CD14-positive monocyte (primary cell): ENCODE data around the gene CCDC160. TPM values are rescaled to one million over a fixed set of nuclear protein-coding genes. Genes with fewer than 3 reads are reported as not detected.

ENCODE experiments used
- DNase-seq, 3 donors: peaks; one replicate each; pipeline ENCODE4 v3.0.0-alpha.2; 2011 to 2022
- H2AFZ ChIP-seq: 2 replicates; pipeline ENCODE4 v1.6.0; 2012; ENCODE audit warnings: mild to moderate bottlenecking, low read depth, low read length, inconsistent platforms; ENCODE audit not compliant: insufficient read depth, poor library complexity, severe bottlenecking
- H3K27ac ChIP-seq, 2 donors: 1 replicate in 1 of 2; 2 replicates in 1 of 2; pipeline ENCODE4 v1.5.1; 2012 to 2013; ENCODE audit warnings: low read length in 2 of 2, control low read depth in 1 of 2, inconsistent platforms in 1 of 2, low read depth in 1 of 2, mild to moderate bottlenecking in 1 of 2
- H3K27me3 ChIP-seq, 2 donors: one replicate each; pipeline versions ENCODE4 v1.6.0 to v1.6.1; 2011 to 2013; ENCODE audit warnings: low read length in 2 of 2; ENCODE audit not compliant: control insufficient read depth in 2 of 2, insufficient read depth in 2 of 2
- H3K36me3 ChIP-seq, 2 donors: replicated peaks in 1 of 2; 1 replicate in 1 of 2; 2 replicates in 1 of 2; pipeline versions ENCODE4 v1.5.1 to v1.6.1; 2012 to 2013; ENCODE audit warnings: low read length in 2 of 2, control low read depth in 1 of 2, inconsistent platforms in 1 of 2, mild to moderate bottlenecking in 1 of 2; ENCODE audit not compliant: insufficient read depth in 2 of 2, control insufficient read depth in 1 of 2
- H3K4me1 ChIP-seq, 2 donors: 1 replicate in 1 of 2; 2 replicates in 1 of 2; pipeline versions ENCODE4 v1.5.1 to v1.6.1; 2012 to 2013; ENCODE audit warnings: low read length in 2 of 2, control low read depth in 1 of 2, inconsistent platforms in 1 of 2, mild to moderate bottlenecking in 1 of 2, moderate library complexity in 1 of 2; ENCODE audit not compliant: insufficient read depth in 2 of 2, control insufficient read depth in 1 of 2
- H3K4me2 ChIP-seq: replicated peaks from 2 replicates; pipeline ENCODE3; 2012; ENCODE audit warnings: low read length, moderate library complexity, mild to moderate bottlenecking; ENCODE audit not compliant: poor library complexity, severe bottlenecking; ENCODE audit errors: extremely low read depth
- H3K4me3 ChIP-seq, 3 experiments: fragments of 200-600 bp in 1 of 3; sonication (generic) in 1 of 3; replicated peaks in 1 of 3; 1 replicate in 2 of 3; 2 replicates in 1 of 3; pipeline ENCODE4 v1.5.1; 2011 to 2013; ENCODE audit warnings: low read length in 3 of 3, mild to moderate bottlenecking in 3 of 3, control low read depth in 2 of 3, low read depth in 2 of 3, inconsistent platforms in 1 of 3, moderate library complexity in 1 of 3
- H3K79me2 ChIP-seq: 2 replicates; pipeline ENCODE4 v1.6.0; 2012; ENCODE audit warnings: mild to moderate bottlenecking, control low read depth, inconsistent platforms, low read length, moderate library complexity; ENCODE audit not compliant: insufficient read depth
- H3K9ac ChIP-seq: 2 replicates; pipeline ENCODE4 v1.6.0; 2017; ENCODE audit warnings: low read length, mild to moderate bottlenecking; ENCODE audit not compliant: insufficient read depth, poor library complexity, severe bottlenecking
- H3K9me3 ChIP-seq, 2 donors: replicated peaks in 1 of 2; 1 replicate in 1 of 2; 2 replicates in 1 of 2; pipeline versions ENCODE4 v1.5.1 to v1.6.1; 2012 to 2013; ENCODE audit warnings: low read length in 2 of 2, control low read depth in 1 of 2; ENCODE audit not compliant: control insufficient read depth in 1 of 2, insufficient read depth in 1 of 2
- H4K20me1 ChIP-seq: 2 replicates; pipeline ENCODE4 v1.6.0; 2012; ENCODE audit warnings: mild to moderate bottlenecking, low read length, control low read depth, moderate library complexity; ENCODE audit not compliant: insufficient read depth
- H3K27ac Mint-ChIP-seq, 7 donors: one replicate each; pipeline ENCODE4 v1.8.0; 2020; ENCODE audit warnings: mild to moderate bottlenecking in 7 of 7, mixed read lengths in 7 of 7, moderate library complexity in 6 of 7, inconsistent platforms in 2 of 7
- H3K27me3 Mint-ChIP-seq, 3 donors: one replicate each; pipeline ENCODE4 v1.8.0; 2021 to 2022; ENCODE audit warnings: low read depth in 3 of 3, mild to moderate bottlenecking in 3 of 3, mixed read lengths in 3 of 3, moderate library complexity in 3 of 3, inconsistent platforms in 1 of 3
- H3K36me3 Mint-ChIP-seq, 2 donors: one replicate each; pipeline ENCODE4 v1.8.0; 2020; ENCODE audit warnings: mixed read lengths in 2 of 2, inconsistent platforms in 1 of 2, mild to moderate bottlenecking in 1 of 2
- H3K4me1 Mint-ChIP-seq: one replicate; pipeline ENCODE4 v1.8.0; 2020; ENCODE audit warnings: mild to moderate bottlenecking, mixed read lengths
- H3K4me3 Mint-ChIP-seq, 2 donors: one replicate each; pipeline ENCODE4 v1.8.0; 2020; ENCODE audit warnings: mild to moderate bottlenecking in 2 of 2, mixed read lengths in 2 of 2, moderate library complexity in 1 of 2
- H3K9me3 Mint-ChIP-seq, 7 donors: one replicate each; pipeline ENCODE4 v1.8.0; 2020 to 2022; ENCODE audit warnings: mixed read lengths in 7 of 7, mild to moderate bottlenecking in 6 of 7, moderate library complexity in 6 of 7, inconsistent platforms in 2 of 7
- WGBS: methylation state at CpG from one replicate; pipeline ENCODE4 v1.1.5; 2013; ENCODE audit warnings: missing lambda C conversion rate; ENCODE audit not compliant: insufficient coverage; 5-methylcytosine and 5-hydroxymethylcytosine counted together
- intact Hi-C, 2 donors: fragments of 100-400 bp; cut with micrococcal nuclease; formaldehyde crosslinking; loops; one replicate each; pipeline versions ENCODE4 v1.15.0 to v1.15.1; 2023
- polyA plus RNA-seq, 3 donors: library from polyadenylated mRNA; depleted of rRNA in 1 of 3; unstranded in 2 of 3; stranded (reverse) in 1 of 3; fragments of 300-500 nt in 2 of 3; fragments of >200 nt in 1 of 3; fragmentation: Illumina TruSeq in 2 of 3; gene quantifications; 1 replicate in 2 of 3; 2 replicates in 1 of 3; pipeline ENCODE4 v1.2.3, GENCODE V29; 2012 to 2021
- TF ChIP-seq, protein P1 (sequence below): fragments of 200-600 bp; IDR thresholded peaks from one replicate; pipeline ENCODE4 v1.8.0; 2022; ENCODE audit warnings: antibody characterized with exemption, mild to moderate bottlenecking

The CCDC160 gene
- polyA plus RNA-seq, 3 donors = not detected

DNA sequence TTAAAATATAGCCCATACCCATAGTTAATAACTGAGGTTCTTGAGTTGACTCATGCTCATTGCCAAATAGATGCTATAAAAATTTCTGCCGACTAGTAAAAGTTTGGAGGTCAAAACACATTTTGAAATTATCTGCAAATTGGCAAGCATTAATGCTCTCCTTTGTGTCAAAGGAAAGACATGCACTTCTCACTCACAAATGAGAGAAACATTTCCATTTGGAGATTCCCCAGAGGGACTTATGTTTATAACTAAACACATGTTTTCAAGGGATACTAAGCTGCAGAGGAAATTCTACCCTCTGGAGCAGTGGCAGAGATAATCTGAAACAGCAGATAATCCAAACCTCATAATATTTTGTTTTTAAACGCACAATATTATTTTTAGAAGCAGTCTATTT is 45.7 kb upstream of the CCDC160 start:
- Histone ChIP-seq H3K4me3 (no peak overlapping the region), H4K20me1 (no peaks in the 10 kb centered on the region), H3K4me1 (no peaks in the 10 kb centered on the region), H3K4me2 (no peak overlapping the region), H3K36me3 (no peaks in the 10 kb centered on the region), H2AFZ (no peak overlapping the region), H3K9ac (no peak overlapping the region), H3K27me3 (peaks cover 2 to 10% of the 10 kb centered on the region in 2 donors), H3K79me2 (no peaks in the 10 kb centered on the region), H3K9me3 (no peaks in the 10 kb centered on the region), H3K27ac (no peak overlapping the region)
- intact Hi-C loops = no loop called here
- Mint-ChIP-seq H3K27ac (no peak overlapping the region), H3K4me1 (peaks cover 5% of the 10 kb centered on the region), H3K9me3 (peaks cover 0 to 2% (median 0%) of the 10 kb centered on the region in 7 donors), H3K27me3 (peaks cover 3 to 6% (median 4%) of the 10 kb centered on the region in 3 donors), H3K36me3 (no peaks in the 10 kb centered on the region), H3K4me3 (no peak overlapping the region)
- TF ChIP-seq, protein P1, sequence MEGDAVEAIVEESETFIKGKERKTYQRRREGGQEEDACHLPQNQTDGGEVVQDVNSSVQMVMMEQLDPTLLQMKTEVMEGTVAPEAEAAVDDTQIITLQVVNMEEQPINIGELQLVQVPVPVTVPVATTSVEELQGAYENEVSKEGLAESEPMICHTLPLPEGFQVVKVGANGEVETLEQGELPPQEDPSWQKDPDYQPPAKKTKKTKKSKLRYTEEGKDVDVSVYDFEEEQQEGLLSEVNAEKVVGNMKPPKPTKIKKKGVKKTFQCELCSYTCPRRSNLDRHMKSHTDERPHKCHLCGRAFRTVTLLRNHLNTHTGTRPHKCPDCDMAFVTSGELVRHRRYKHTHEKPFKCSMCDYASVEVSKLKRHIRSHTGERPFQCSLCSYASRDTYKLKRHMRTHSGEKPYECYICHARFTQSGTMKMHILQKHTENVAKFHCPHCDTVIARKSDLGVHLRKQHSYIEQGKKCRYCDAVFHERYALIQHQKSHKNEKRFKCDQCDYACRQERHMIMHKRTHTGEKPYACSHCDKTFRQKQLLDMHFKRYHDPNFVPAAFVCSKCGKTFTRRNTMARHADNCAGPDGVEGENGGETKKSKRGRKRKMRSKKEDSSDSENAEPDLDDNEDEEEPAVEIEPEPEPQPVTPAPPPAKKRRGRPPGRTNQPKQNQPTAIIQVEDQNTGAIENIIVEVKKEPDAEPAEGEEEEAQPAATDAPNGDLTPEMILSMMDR = no peak
- no peak for DNase-seq
- whole genome bisulfite sequencing = no CpG with 5 or more reads among the region's 2 CpGs

- Mint-ChIP-seq H3K4me1 (no peaks in the 10 kb centered on the region), H3K9me3 (peaks cover 0 to 4% (median 2%) of the 10 kb centered on the region in 7 donors), H3K4me3 (no peak overlapping the region), H3K36me3 (no peaks in the 10 kb centered on the region), H3K27me3 (peaks cover 1 to 4% (median 2%) of the 10 kb centered on the region in 3 donors), H3K27ac (no peak overlapping the region)
- H3K4me1 ChIP-seq = no peaks in the 10 kb centered on the region
- intact Hi-C loops = no loop called here
- no peak for DNase-seq
- H2AFZ ChIP-seq = no peak overlapping the region
- no peaks in the 10 kb centered on the region for H3K27me3 ChIP-seq
- H3K79me2 ChIP-seq = no peaks in the 10 kb centered on the region
- no peaks in the 10 kb centered on the region for H4K20me1 ChIP-seq
- H3K4me2 ChIP-seq = no peak overlapping the region
- H3K27ac ChIP-seq = no peak overlapping the region
- no peak overlapping the region for H3K9ac ChIP-seq
- no peaks in the 10 kb centered on the region for H3K36me3 ChIP-seq
- TF ChIP-seq, protein P1 = no peak
- H3K9me3 ChIP-seq = no peaks in the 10 kb centered on the region
- WGBS = 95% methylated on average over 3 of the region's 6 CpGs
- no peak overlapping the region for H3K4me3 ChIP-seq
Measured at GRCh38 chrX:134194915-134195314, 42.1 kb upstream of the CCDC160 start.
